DND-41 (cell line): ENCODE results near the gene NR0B1.

Experiments used
- EZH2 ChIP-seq: IDR thresholded peaks from 3 replicates; pipeline ENCODE4 v1.6.1; 2012; ENCODE audit warnings: borderline replicate concordance, low read depth, mild to moderate bottlenecking, moderate library complexity, low read length, inconsistent platforms; ENCODE audit not compliant: severe bottlenecking
- TF ChIP-seq, protein P1 (sequence below): IDR thresholded peaks from 2 replicates; pipeline ENCODE4 v1.5.1; 2012; ENCODE audit warnings: borderline replicate concordance, low read length, moderate library complexity, mild to moderate bottlenecking; ENCODE audit not compliant: poor library complexity, severe bottlenecking; ENCODE audit errors: extremely low read depth

DNA sequence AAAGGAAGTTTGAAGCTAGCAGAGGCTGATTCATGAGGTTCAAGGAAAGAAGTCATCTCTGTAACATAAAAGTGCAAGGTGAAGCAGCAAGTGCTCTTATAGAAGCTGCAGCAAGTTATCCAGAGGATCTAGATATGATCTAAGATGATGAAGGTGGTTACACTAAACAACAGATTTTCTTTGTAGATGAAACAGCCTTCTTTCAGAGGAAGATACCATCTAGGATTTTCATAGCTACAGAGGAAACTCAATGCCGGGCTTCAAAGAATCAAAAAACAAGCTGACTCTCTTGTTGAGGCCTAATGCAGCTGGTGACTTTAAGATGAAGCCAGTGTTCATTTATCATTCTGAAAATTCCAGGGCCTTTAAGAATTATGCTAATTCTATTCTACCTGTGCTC lies 28.8 kb downstream of the NR0B1 start:
- TF ChIP-seq, protein P1, sequence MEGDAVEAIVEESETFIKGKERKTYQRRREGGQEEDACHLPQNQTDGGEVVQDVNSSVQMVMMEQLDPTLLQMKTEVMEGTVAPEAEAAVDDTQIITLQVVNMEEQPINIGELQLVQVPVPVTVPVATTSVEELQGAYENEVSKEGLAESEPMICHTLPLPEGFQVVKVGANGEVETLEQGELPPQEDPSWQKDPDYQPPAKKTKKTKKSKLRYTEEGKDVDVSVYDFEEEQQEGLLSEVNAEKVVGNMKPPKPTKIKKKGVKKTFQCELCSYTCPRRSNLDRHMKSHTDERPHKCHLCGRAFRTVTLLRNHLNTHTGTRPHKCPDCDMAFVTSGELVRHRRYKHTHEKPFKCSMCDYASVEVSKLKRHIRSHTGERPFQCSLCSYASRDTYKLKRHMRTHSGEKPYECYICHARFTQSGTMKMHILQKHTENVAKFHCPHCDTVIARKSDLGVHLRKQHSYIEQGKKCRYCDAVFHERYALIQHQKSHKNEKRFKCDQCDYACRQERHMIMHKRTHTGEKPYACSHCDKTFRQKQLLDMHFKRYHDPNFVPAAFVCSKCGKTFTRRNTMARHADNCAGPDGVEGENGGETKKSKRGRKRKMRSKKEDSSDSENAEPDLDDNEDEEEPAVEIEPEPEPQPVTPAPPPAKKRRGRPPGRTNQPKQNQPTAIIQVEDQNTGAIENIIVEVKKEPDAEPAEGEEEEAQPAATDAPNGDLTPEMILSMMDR, result no peak
- TF ChIP-seq EZH2, result no peak
